Kidney epithelial cell (primary cell): ENCODE measurements around the gene SMAP1. TPM values are rescaled to one million over a fixed set of nuclear protein-coding genes. Genes with fewer than 3 reads are reported as not detected.
"Not testable (repeated sequence)": the region's sequence is repeated elsewhere in the genome, so short reads cannot be mapped to it uniquely, and the experiment has no call there.

Source experiments
- DNase-seq: peaks from one replicate; pipeline ENCODE4 v3.0.0-alpha.2; 2010; ENCODE audit warnings: low read depth
- H3K27me3 ChIP-seq: 2 replicates; pipeline ENCODE4 v1.6.0; 2011; ENCODE audit warnings: low read length; ENCODE audit not compliant: control insufficient read depth, insufficient read depth
- H3K36me3 ChIP-seq: 2 replicates; pipeline ENCODE4 v1.5.1; 2011; ENCODE audit warnings: low read length; ENCODE audit not compliant: control insufficient read depth, insufficient read depth
- H3K4me3 ChIP-seq: 2 replicates; pipeline ENCODE4 v1.5.1; 2011; ENCODE audit warnings: low read depth, mild to moderate bottlenecking, control low read depth, low read length
- CTCF ChIP-seq: IDR thresholded peaks from 2 replicates; pipeline ENCODE4 v1.5.1; 2011; ENCODE audit warnings: mild to moderate bottlenecking, moderate library complexity, low read length, control low read depth, inconsistent platforms; ENCODE audit not compliant: insufficient read depth, poor library complexity, severe bottlenecking
- total RNA-seq: library from RNA; depleted of rRNA; stranded (reverse); fragments of >200 nt; gene quantifications from 2 replicates; pipeline ENCODE4 v1.2.3, GENCODE V29; 2015

The SMAP1 gene
- total RNA-seq, 1 donor from 2014 or later = 27.5 TPM

GRCh38 chr6:70734381-70734780, 66.7 kb downstream of the SMAP1 start:
- TF ChIP-seq CTCF = no peak
- Histone ChIP-seq H3K36me3 (no peaks in the 10 kb centered on the region), H3K4me3 (no peak overlapping the region), H3K27me3 (no peaks in the 10 kb centered on the region)
- DNase-seq = no peak

- TF ChIP-seq CTCF = no peak
- no peak for DNase-seq
- H3K36me3 ChIP-seq = no peaks in the 10 kb centered on the region
- H3K4me3 ChIP-seq = no peak overlapping the region
- H3K27me3 ChIP-seq = no peaks in the 10 kb centered on the region
Measured at GRCh38 chr6:70734979-70735378, 67.3 kb downstream of the SMAP1 start.

- no peaks in the 10 kb centered on the region for H3K36me3 ChIP-seq
- DNase-seq = no peak
- no peak for TF ChIP-seq CTCF
- no peaks in the 10 kb centered on the region for H3K27me3 ChIP-seq
- H3K4me3 ChIP-seq = no peak overlapping the region
Measured at GRCh38 chr6:70735513-70735912, 67.8 kb downstream of the SMAP1 start.

GRCh38 chr6:70738028-70738427, 70.3 kb downstream of the SMAP1 start:
- Histone ChIP-seq H3K36me3 (no peaks in the 10 kb centered on the region), H3K27me3 (no peaks in the 10 kb centered on the region), H3K4me3 (no peak overlapping the region)
- no peak for DNase-seq
- TF ChIP-seq CTCF = no peak

- DNase-seq = no peak
- TF ChIP-seq CTCF = no peak
- no peaks in the 10 kb centered on the region for H3K36me3 ChIP-seq
- no peaks in the 10 kb centered on the region for H3K27me3 ChIP-seq
- no peak overlapping the region for H3K4me3 ChIP-seq
Measured at GRCh38 chr6:70739534-70739933, 71.9 kb downstream of the SMAP1 start.

GRCh38 chr6:70740746-70741145, 73.1 kb downstream of the SMAP1 start:
- H3K27me3 ChIP-seq, H3K36me3 ChIP-seq, DNase-seq, H3K4me3 ChIP-seq: not testable (repeated sequence)

GRCh38 chr6:70742462-70742861, 74.8 kb downstream of the SMAP1 start:
- not testable (repeated sequence) for DNase-seq, H3K36me3 ChIP-seq, H3K4me3 ChIP-seq, H3K27me3 ChIP-seq
